ENCODE results near the gene TMEM109. TPM values are rescaled to one million over a fixed set of nuclear protein-coding genes. Genes with fewer than 3 reads are reported as not detected.

TMEM109 gene
- total and polyA plus RNA-seq, 2 experiments from 2014 or later = 17.4 to 17.7 TPM

DNA sequence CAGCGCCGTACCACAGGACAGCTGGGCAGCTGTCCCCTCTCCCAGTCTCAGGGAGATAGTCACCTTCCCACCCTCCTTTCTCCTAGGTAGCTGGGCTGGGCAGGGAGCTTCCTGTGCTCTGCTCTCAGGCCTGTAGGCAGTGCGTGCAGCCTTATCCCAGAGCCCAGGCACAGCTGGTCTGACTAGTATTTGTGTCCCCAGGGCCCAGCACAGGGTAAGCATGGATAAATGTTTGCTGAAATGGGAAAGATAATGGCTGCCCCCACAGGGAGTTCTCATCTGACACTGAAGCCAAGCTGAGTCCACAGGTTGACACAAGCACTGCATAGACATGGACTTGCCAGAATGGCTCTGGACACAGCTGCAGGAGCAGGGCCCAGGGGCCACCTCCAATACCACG is 28.3 kb downstream of the TMEM109 start:
- Mint-ChIP-seq H3K4me1 (peaks cover 16% of the 10 kb centered on the region), H3K27ac (no peak overlapping the region), H3K36me3 (ENCODE audit: low read depth) (peaks cover 12% of the 10 kb centered on the region; the same call in 1 of the 3 replicates), H3K9me3 (no peaks in the 10 kb centered on the region), H3K4me3 (no peak overlapping the region), H3K27me3 (ENCODE audit: insufficient read depth, low read depth, poor library complexity) (peaks cover 11% of the 10 kb centered on the region)
- ATAC-seq = no peak
- H3K4me1 ChIP-seq (ENCODE audit: insufficient read depth) = peaks cover 3% of the 10 kb centered on the region
- H3K4me2 ChIP-seq = no peak overlapping the region
- H3K4me3 ChIP-seq = no peak overlapping the region
- H2AFZ ChIP-seq = no peak overlapping the region
- no peak for DNase-seq (ENCODE audit: low spot score)
- H4K20me1 ChIP-seq (replicated peaks; ENCODE audit: insufficient read depth) = peaks cover 3% of the 10 kb centered on the region; the same call in 1 of the 2 replicates
- no peaks in the 10 kb centered on the region for H3K27me3 ChIP-seq (ENCODE audit: insufficient read depth)
- no peaks in the 10 kb centered on the region for H3F3A ChIP-seq (replicated peaks; ENCODE audit: low read depth)
- H3K27ac ChIP-seq (ENCODE audit: low read depth) = no peak overlapping the region
- no peaks in the 10 kb centered on the region for H3K36me3 ChIP-seq (ENCODE audit: insufficient read depth)
- H3K9me2 ChIP-seq (ENCODE audit: insufficient read depth) = no peaks in the 10 kb centered on the region
- TF ChIP-seq POLR2AphosphoS5 (IDR thresholded peaks at IDR 0.05; ENCODE audit: low read depth) (no peak), ZNF114 (CRISPR knock-in tag; IDR thresholded peaks at IDR 0.05) (no peak), ZNF331 (CRISPR knock-in tag; IDR thresholded peaks at IDR 0.05; ENCODE audit: low read depth) (no peak), EZH2phosphoT487 (IDR thresholded peaks at IDR 0.05; ENCODE audit: unreplicated experiment) (no peak), NANOG (IDR thresholded peaks at IDR 0.05; ENCODE audit: borderline replicate concordance) (no peak), JUNB (IDR thresholded peaks at IDR 0.05; ENCODE audit: unreplicated experiment) (no peak), CREB1 (CRISPR knock-in tag; IDR thresholded peaks at IDR 0.05; ENCODE audit: low read depth) (no peak), EZH2 (IDR thresholded peaks at IDR 0.05; ENCODE audit: low read depth, unreplicated experiment) (no peak), STAT1 (IDR thresholded peaks at IDR 0.05; ENCODE audit: unreplicated experiment) (no peak)
- TF ChIP-seq, protein P1, sequence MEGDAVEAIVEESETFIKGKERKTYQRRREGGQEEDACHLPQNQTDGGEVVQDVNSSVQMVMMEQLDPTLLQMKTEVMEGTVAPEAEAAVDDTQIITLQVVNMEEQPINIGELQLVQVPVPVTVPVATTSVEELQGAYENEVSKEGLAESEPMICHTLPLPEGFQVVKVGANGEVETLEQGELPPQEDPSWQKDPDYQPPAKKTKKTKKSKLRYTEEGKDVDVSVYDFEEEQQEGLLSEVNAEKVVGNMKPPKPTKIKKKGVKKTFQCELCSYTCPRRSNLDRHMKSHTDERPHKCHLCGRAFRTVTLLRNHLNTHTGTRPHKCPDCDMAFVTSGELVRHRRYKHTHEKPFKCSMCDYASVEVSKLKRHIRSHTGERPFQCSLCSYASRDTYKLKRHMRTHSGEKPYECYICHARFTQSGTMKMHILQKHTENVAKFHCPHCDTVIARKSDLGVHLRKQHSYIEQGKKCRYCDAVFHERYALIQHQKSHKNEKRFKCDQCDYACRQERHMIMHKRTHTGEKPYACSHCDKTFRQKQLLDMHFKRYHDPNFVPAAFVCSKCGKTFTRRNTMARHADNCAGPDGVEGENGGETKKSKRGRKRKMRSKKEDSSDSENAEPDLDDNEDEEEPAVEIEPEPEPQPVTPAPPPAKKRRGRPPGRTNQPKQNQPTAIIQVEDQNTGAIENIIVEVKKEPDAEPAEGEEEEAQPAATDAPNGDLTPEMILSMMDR (conservative IDR thresholded peaks at IDR 0.05; ENCODE audit: low read depth in 2 of 2) = no peak
- TF ChIP-seq, protein P2, sequence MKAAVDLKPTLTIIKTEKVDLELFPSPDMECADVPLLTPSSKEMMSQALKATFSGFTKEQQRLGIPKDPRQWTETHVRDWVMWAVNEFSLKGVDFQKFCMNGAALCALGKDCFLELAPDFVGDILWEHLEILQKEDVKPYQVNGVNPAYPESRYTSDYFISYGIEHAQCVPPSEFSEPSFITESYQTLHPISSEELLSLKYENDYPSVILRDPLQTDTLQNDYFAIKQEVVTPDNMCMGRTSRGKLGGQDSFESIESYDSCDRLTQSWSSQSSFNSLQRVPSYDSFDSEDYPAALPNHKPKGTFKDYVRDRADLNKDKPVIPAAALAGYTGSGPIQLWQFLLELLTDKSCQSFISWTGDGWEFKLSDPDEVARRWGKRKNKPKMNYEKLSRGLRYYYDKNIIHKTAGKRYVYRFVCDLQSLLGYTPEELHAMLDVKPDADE (IDR thresholded peaks at IDR 0.05) = no peak
- TF ChIP-seq, protein P3, sequence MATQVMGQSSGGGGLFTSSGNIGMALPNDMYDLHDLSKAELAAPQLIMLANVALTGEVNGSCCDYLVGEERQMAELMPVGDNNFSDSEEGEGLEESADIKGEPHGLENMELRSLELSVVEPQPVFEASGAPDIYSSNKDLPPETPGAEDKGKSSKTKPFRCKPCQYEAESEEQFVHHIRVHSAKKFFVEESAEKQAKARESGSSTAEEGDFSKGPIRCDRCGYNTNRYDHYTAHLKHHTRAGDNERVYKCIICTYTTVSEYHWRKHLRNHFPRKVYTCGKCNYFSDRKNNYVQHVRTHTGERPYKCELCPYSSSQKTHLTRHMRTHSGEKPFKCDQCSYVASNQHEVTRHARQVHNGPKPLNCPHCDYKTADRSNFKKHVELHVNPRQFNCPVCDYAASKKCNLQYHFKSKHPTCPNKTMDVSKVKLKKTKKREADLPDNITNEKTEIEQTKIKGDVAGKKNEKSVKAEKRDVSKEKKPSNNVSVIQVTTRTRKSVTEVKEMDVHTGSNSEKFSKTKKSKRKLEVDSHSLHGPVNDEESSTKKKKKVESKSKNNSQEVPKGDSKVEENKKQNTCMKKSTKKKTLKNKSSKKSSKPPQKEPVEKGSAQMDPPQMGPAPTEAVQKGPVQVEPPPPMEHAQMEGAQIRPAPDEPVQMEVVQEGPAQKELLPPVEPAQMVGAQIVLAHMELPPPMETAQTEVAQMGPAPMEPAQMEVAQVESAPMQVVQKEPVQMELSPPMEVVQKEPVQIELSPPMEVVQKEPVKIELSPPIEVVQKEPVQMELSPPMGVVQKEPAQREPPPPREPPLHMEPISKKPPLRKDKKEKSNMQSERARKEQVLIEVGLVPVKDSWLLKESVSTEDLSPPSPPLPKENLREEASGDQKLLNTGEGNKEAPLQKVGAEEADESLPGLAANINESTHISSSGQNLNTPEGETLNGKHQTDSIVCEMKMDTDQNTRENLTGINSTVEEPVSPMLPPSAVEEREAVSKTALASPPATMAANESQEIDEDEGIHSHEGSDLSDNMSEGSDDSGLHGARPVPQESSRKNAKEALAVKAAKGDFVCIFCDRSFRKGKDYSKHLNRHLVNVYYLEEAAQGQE (IDR thresholded peaks at IDR 0.05; ENCODE audit: unreplicated experiment) = no peak
- TF ChIP-seq, protein P4, sequence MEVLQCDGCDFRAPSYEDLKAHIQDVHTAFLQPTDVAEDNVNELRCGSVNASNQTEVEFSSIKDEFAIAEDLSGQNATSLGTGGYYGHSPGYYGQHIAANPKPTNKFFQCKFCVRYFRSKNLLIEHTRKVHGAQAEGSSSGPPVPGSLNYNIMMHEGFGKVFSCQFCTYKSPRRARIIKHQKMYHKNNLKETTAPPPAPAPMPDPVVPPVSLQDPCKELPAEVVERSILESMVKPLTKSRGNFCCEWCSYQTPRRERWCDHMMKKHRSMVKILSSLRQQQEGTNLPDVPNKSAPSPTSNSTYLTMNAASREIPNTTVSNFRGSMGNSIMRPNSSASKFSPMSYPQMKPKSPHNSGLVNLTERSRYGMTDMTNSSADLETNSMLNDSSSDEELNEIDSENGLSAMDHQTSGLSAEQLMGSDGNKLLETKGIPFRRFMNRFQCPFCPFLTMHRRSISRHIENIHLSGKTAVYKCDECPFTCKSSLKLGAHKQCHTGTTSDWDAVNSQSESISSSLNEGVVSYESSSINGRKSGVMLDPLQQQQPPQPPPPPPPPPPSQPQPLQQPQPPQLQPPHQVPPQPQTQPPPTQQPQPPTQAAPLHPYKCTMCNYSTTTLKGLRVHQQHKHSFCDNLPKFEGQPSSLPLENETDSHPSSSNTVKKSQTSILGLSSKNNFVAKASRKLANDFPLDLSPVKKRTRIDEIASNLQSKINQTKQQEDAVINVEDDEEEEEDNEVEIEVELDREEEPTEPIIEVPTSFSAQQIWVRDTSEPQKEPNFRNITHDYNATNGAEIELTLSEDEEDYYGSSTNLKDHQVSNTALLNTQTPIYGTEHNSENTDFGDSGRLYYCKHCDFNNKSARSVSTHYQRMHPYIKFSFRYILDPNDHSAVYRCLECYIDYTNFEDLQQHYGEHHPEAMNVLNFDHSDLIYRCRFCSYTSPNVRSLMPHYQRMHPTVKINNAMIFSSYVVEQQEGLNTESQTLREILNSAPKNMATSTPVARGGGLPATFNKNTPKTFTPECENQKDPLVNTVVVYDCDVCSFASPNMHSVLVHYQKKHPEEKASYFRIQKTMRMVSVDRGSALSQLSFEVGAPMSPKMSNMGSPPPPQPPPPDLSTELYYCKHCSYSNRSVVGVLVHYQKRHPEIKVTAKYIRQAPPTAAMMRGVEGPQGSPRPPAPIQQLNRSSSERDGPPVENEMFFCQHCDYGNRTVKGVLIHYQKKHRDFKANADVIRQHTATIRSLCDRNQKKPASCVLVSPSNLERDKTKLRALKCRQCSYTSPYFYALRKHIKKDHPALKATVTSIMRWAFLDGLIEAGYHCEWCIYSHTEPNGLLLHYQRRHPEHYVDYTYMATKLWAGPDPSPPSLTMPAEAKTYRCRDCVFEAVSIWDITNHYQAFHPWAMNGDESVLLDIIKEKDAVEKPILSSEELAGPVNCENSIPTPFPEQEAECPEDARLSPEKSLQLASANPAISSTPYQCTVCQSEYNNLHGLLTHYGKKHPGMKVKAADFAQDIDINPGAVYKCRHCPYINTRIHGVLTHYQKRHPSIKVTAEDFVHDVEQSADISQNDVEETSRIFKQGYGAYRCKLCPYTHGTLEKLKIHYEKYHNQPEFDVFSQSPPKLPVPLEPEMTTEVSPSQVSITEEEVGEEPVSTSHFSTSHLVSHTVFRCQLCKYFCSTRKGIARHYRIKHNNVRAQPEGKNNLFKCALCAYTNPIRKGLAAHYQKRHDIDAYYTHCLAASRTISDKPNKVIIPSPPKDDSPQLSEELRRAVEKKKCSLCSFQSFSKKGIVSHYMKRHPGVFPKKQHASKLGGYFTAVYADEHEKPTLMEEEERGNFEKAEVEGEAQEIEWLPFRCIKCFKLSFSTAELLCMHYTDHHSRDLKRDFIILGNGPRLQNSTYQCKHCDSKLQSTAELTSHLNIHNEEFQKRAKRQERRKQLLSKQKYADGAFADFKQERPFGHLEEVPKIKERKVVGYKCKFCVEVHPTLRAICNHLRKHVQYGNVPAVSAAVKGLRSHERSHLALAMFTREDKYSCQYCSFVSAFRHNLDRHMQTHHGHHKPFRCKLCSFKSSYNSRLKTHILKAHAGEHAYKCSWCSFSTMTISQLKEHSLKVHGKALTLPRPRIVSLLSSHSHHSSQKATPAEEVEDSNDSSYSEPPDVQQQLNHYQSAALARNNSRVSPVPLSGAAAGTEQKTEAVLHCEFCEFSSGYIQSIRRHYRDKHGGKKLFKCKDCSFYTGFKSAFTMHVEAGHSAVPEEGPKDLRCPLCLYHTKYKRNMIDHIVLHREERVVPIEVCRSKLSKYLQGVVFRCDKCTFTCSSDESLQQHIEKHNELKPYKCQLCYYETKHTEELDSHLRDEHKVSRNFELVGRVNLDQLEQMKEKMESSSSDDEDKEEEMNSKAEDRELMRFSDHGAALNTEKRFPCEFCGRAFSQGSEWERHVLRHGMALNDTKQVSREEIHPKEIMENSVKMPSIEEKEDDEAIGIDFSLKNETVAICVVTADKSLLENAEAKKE (CRISPR knock-in tag; IDR thresholded peaks at IDR 0.05) = no peak
- no peaks in the 10 kb centered on the region for H3K79me2 ChIP-seq (replicated peaks; ENCODE audit: insufficient read depth)

Measured in GM23338 (cell line).